Right lung (tissue), 5 donors: Measurements from ENCODE around the gene MBD3L4. TPM values are rescaled to one million over a fixed set of nuclear protein-coding genes. Genes with fewer than 3 reads are reported as not detected.

Experiments
- polyA plus RNA-seq, 5 donors: library from polyadenylated mRNA; unstranded; fragments of 120-200 nt; gene quantifications; one replicate each; pipeline versions ENCODE4 v1.2.1 to v1.2.3, GENCODE V29; 2013; ENCODE audit warnings: inconsistent platforms in 1 of 5, low replicate concordance in 1 of 5; ENCODE audit not compliant: insufficient read length in 5 of 5, insufficient read depth in 1 of 5

The MBD3L4 gene
- polyA plus RNA-seq, 5 donors = not detected

Other genes starting within 250 kb of the MBD3L4 start
- gene ADGRE1, start 152.6 kb downstream of the MBD3L4 start, polyA plus RNA-seq = under 1 TPM; 0.12 to 0.42 (median 0.21) TPM
- not detected for gene MBD3L2B, start 18.7 kb downstream of the MBD3L4 start, polyA plus RNA-seq
- not detected for gene MBD3L5, start 9.6 kb downstream of the MBD3L4 start, polyA plus RNA-seq
- not detected for gene MBD3L2, start 9.1 kb upstream of the MBD3L4 start, polyA plus RNA-seq
- gene MBD3L3, start 18.5 kb upstream of the MBD3L4 start, polyA plus RNA-seq = not detected
- gene ZNF557, start 29.5 kb upstream of the MBD3L4 start, polyA plus RNA-seq = 10 to 100 TPM in 1 of 5 donors, 1 to 10 TPM in 4; 7.0 to 10.2 (median 8.1) TPM